Hematopoietic multipotent progenitor cell treated with erythropoietin and hydrocortisone succinate and interleukin-3 and kit ligand, for 17 days (in vitro differentiated cells): ENCODE results near the gene GON4L.
"Not testable (repeated sequence)": the region's sequence is repeated elsewhere in the genome, so short reads cannot be mapped to it uniquely, and the experiment has no call there.

Experiments
- DNase-seq: peaks from one replicate; pipeline ENCODE4 v3.0.0-alpha.2; 2015; ENCODE audit warnings: low spot score

Gene GON4L

GRCh38 chr1:155856975-155857930, at the start of gene GON4L:
TSS of gene GON4L (minus strand) at chr1:155857214. CDS start at chr1:155853780, 3,434 bp downstream.
- peak; percentile 95 for DNase-seq

- DNase-seq: no peak
These were observed 47.2 kb upstream of the GON4L start for GRCh38 chr1:155904261-155904660.

- peak; percentile 38 for DNase-seq
These were observed 43.1 kb upstream of the GON4L start for GRCh38 chr1:155900161-155900560.

- DNase-seq: no peak
These were observed 42.7 kb upstream of the GON4L start for GRCh38 chr1:155899683-155900082.

- DNase-seq: no peak
These were observed 41.9 kb upstream of the GON4L start for GRCh38 chr1:155898888-155899287.

- DNase-seq: no peak
These were observed 40.7 kb upstream of the GON4L start for GRCh38 chr1:155897746-155898145.

- not testable (repeated sequence) for DNase-seq
These were observed 39.5 kb upstream of the GON4L start for GRCh38 chr1:155896476-155896875.

GRCh38 chr1:155895617-155896016, 38.6 kb upstream of the GON4L start:
- not testable (repeated sequence) for DNase-seq

GRCh38 chr1:155893389-155894142, 36.6 kb upstream of the GON4L start:
- no peak for DNase-seq

- DNase-seq: no peak
These were observed 35.8 kb upstream of the GON4L start for GRCh38 chr1:155892796-155893195.

- DNase-seq: no peak
These were observed 33.2 kb upstream of the GON4L start for GRCh38 chr1:155890251-155890650.

GRCh38 chr1:155889566-155889965, 32.6 kb upstream of the GON4L start:
- no peak for DNase-seq

- DNase-seq: no peak
These were observed 31.5 kb upstream of the GON4L start for GRCh38 chr1:155888481-155888880.

- DNase-seq: no peak
These were observed 28.0 kb upstream of the GON4L start for GRCh38 chr1:155884982-155885381.

GRCh38 chr1:155884031-155884960, 27.3 kb upstream of the GON4L start:
- no peak for DNase-seq

- DNase-seq: no peak
These were observed 25.8 kb upstream of the GON4L start for GRCh38 chr1:155882766-155883165.

- no peak for DNase-seq
These were observed 25.2 kb upstream of the GON4L start for GRCh38 chr1:155882235-155882634.

GRCh38 chr1:155880950-155881349, 23.9 kb upstream of the GON4L start:
- no peak for DNase-seq

GRCh38 chr1:155880251-155880650, 23.2 kb upstream of the GON4L start:
- DNase-seq: no peak

- no peak for DNase-seq
These were observed 20.9 kb upstream of the GON4L start for GRCh38 chr1:155877945-155878344.

- no peak for DNase-seq
These were observed 16.8 kb upstream of the GON4L start for GRCh38 chr1:155873860-155874259.

- DNase-seq: no peak
These were observed 15.5 kb upstream of the GON4L start for GRCh38 chr1:155872527-155872926.
